ENCODE results near the gene NAPB.

NAPB gene

DNA sequence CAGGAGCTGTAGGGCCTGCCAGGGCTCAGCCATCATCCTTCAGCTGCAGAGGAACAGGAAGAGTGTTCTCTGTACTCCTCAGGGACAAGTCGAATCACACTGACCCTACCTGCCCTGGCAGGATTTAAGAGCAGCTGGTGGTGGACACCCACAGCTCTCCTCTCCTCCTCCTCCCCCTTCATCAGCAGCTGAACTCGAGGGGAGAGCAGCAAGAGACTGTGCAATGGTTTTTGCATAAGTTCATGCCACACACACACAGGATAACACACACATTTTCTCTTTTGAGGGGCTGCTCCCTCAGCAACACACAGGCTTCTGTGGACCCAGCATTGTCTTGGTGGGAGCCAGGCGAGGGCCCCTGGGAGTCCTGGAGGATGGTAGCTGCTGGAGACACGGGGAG lies 31.5 kb upstream of the NAPB start, which contains the start of gene CST11:
TSS of gene CST11 (minus strand) at position 101 of the 400 bp plus-strand sequence. CDS start at position 36, 65 bp downstream.
- Histone ChIP-seq H3K36me3 (ENCODE audit: insufficient read depth, low read length) (no peaks in the 10 kb centered on the region), H3K27me3 (ENCODE audit: insufficient read depth, low read length) (peaks cover 8% of the 10 kb centered on the region; the same call in 1 of the 2 replicates)

DNA sequence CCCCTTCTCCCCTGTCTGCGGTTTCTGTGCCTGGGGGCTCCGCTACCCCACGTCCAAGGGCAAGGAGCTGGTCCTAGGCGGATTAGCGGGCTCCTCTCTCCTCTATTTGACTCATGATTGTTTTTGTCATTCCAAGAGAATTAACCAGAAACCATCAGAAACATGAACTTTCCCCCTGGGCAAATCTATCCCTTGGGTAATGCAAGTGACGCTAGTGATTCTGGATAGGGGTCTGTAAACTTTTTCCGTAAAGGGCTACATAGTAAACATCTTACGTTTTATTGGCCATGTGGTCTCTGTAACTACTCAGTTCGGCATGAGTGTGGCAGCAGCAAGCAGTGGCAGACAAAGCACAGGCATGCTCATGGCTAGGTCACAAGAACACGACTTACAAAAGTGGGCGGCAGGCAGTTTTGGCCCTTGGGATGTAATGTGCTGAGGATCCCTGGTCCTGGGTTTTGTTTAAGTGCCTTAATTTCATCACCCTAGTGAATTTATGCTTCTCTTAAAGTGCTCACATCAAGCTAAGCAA lies 30.7 kb upstream of the NAPB start:
- H3K9me2 ChIP-seq (ENCODE audit: low read depth, low read length), result no peaks in the 10 kb centered on the region
- H4K20me1 ChIP-seq (ENCODE audit: insufficient read depth, low read length), result no peaks in the 10 kb centered on the region
- no peaks in the 10 kb centered on the region for H3F3A ChIP-seq (ENCODE audit: insufficient read depth, low read length)
- H3K4me2 ChIP-seq (ENCODE audit: low read length), result no peak overlapping the region
- H3K4me1 ChIP-seq (ENCODE audit: insufficient read depth, low read length, severe bottlenecking), result no peaks in the 10 kb centered on the region
- no peaks in the 10 kb centered on the region for H3K9me3 ChIP-seq (ENCODE audit: low read length)
- H3K4me3 ChIP-seq (ENCODE audit: low read depth, low read length, poor library complexity, severe bottlenecking), result no peak overlapping the region
- peaks cover 8% of the 10 kb centered on the region; the same call in 1 of the 2 replicates for H3K27me3 ChIP-seq (ENCODE audit: insufficient read depth, low read length)
- H3K27ac ChIP-seq (ENCODE audit: low read depth, low read length, poor library complexity, severe bottlenecking), result no peak overlapping the region
- TF ChIP-seq, protein P1, sequence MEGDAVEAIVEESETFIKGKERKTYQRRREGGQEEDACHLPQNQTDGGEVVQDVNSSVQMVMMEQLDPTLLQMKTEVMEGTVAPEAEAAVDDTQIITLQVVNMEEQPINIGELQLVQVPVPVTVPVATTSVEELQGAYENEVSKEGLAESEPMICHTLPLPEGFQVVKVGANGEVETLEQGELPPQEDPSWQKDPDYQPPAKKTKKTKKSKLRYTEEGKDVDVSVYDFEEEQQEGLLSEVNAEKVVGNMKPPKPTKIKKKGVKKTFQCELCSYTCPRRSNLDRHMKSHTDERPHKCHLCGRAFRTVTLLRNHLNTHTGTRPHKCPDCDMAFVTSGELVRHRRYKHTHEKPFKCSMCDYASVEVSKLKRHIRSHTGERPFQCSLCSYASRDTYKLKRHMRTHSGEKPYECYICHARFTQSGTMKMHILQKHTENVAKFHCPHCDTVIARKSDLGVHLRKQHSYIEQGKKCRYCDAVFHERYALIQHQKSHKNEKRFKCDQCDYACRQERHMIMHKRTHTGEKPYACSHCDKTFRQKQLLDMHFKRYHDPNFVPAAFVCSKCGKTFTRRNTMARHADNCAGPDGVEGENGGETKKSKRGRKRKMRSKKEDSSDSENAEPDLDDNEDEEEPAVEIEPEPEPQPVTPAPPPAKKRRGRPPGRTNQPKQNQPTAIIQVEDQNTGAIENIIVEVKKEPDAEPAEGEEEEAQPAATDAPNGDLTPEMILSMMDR (IDR thresholded peaks at IDR 0.05; ENCODE audit: low read length), result no peak
- no peak for TF ChIP-seq EZH2 (IDR thresholded peaks at IDR 0.05; ENCODE audit: borderline replicate concordance, low read length)
- no peaks in the 10 kb centered on the region for H3K79me2 ChIP-seq (ENCODE audit: insufficient read depth, low read length)
- no peak overlapping the region for H3K9ac ChIP-seq (ENCODE audit: low read length)
- H3K36me3 ChIP-seq (ENCODE audit: insufficient read depth, low read length), result no peaks in the 10 kb centered on the region
- no peak overlapping the region for H2AFZ ChIP-seq (ENCODE audit: low read length)

More for the DNA sequence above, 31.5 kb upstream of the NAPB start, which contains the start of gene CST11:
- Histone ChIP-seq H3K9me2 (ENCODE audit: low read depth, low read length) (no peaks in the 10 kb centered on the region), H3K4me1 (ENCODE audit: insufficient read depth, low read length, severe bottlenecking) (no peaks in the 10 kb centered on the region), H3K4me3 (ENCODE audit: low read depth, low read length, poor library complexity, severe bottlenecking) (no peak within 1 kb of the TSS), H4K20me1 (ENCODE audit: insufficient read depth, low read length) (no peaks in the 10 kb centered on the region), H3K4me2 (ENCODE audit: low read length) (no peak within 1 kb of the TSS), H2AFZ (ENCODE audit: low read length) (no peak within 1 kb of the TSS), H3K9ac (ENCODE audit: low read length) (no peak within 1 kb of the TSS), H3K27ac (ENCODE audit: low read depth, low read length, poor library complexity, severe bottlenecking) (no peak within 1 kb of the TSS), H3K79me2 (ENCODE audit: insufficient read depth, low read length) (no peaks in the 10 kb centered on the region), H3F3A (ENCODE audit: insufficient read depth, low read length) (no peaks in the 10 kb centered on the region), H3K9me3 (ENCODE audit: low read length) (no peaks in the 10 kb centered on the region)
- TF ChIP-seq, protein P1 (IDR thresholded peaks at IDR 0.05; ENCODE audit: low read length), result no peak
- no peak for TF ChIP-seq EZH2 (IDR thresholded peaks at IDR 0.05; ENCODE audit: borderline replicate concordance, low read length)

DNA sequence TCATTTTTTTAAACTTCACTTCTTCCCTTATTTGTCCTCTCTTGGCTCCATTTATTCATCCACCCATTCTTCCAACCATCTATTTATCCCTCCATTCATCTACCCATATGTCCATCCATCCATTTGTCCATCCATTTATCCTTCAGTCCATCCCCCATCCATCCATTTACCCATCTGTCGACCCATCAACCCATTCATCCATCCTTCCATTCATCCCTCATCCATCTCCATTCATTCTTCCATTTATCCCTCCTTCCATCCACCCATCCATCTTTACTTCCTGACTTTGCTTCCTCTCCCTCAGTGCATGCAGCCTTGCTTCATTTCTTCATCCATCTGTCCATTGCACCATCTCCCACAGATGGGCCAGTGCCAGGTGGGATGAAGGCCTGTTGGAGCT lies 29.6 kb upstream of the NAPB start:
- Histone ChIP-seq H3K4me2 (ENCODE audit: low read length) (no peak overlapping the region), H4K20me1 (ENCODE audit: insufficient read depth, low read length) (no peaks in the 10 kb centered on the region), H3K27me3 (ENCODE audit: insufficient read depth, low read length) (peaks cover 8% of the 10 kb centered on the region; the same call in 1 of the 2 replicates), H3K9ac (ENCODE audit: low read length) (no peak overlapping the region), H3K9me3 (ENCODE audit: low read length) (no peaks in the 10 kb centered on the region), H3K9me2 (ENCODE audit: low read depth, low read length) (no peaks in the 10 kb centered on the region), H3K79me2 (ENCODE audit: insufficient read depth, low read length) (no peaks in the 10 kb centered on the region), H2AFZ (ENCODE audit: low read length) (no peak overlapping the region), H3F3A (ENCODE audit: insufficient read depth, low read length) (no peaks in the 10 kb centered on the region), H3K27ac (ENCODE audit: low read depth, low read length, poor library complexity, severe bottlenecking) (no peak overlapping the region), H3K4me3 (ENCODE audit: low read depth, low read length, poor library complexity, severe bottlenecking) (no peak overlapping the region), H3K4me1 (ENCODE audit: insufficient read depth, low read length, severe bottlenecking) (no peaks in the 10 kb centered on the region), H3K36me3 (ENCODE audit: insufficient read depth, low read length) (no peaks in the 10 kb centered on the region)
- no peak for TF ChIP-seq EZH2 (IDR thresholded peaks at IDR 0.05; ENCODE audit: borderline replicate concordance, low read length)

DNA sequence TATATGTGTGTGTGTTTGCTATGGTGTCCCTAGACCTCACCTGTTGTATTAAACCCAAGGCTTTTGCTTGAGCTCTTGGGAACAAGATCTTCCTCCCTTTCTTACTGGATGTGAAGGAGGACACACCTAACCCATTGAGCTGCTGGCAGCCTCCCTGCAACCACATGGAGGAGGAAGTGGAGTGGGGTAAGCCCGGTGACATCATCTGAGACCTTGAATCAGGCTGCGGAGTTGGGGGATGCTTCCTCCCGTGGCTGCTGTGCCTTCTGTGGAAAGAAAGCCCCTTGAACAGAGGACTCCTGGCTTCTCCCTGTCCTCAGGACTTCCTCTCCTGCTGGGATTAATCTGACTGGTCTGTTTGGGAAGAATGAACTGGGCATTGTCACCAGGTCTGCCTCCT lies 28.1 kb upstream of the NAPB start:
- H3K4me2 ChIP-seq (ENCODE audit: low read length), result no peak overlapping the region

More for the DNA sequence above, 28.1 kb upstream of the NAPB start:
- Histone ChIP-seq H3F3A (ENCODE audit: insufficient read depth, low read length) (no peaks in the 10 kb centered on the region), H3K9me2 (ENCODE audit: low read depth, low read length) (no peaks in the 10 kb centered on the region), H3K4me3 (ENCODE audit: low read depth, low read length, poor library complexity, severe bottlenecking) (no peak overlapping the region), H3K9me3 (ENCODE audit: low read length) (no peaks in the 10 kb centered on the region), H3K27ac (ENCODE audit: low read depth, low read length, poor library complexity, severe bottlenecking) (no peak overlapping the region), H3K79me2 (ENCODE audit: insufficient read depth, low read length) (no peaks in the 10 kb centered on the region), H4K20me1 (ENCODE audit: insufficient read depth, low read length) (no peaks in the 10 kb centered on the region), H3K36me3 (ENCODE audit: insufficient read depth, low read length) (no peaks in the 10 kb centered on the region), H3K9ac (ENCODE audit: low read length) (no peak overlapping the region), H2AFZ (ENCODE audit: low read length) (no peak overlapping the region), H3K27me3 (ENCODE audit: insufficient read depth, low read length) (peaks cover 8% of the 10 kb centered on the region; the same call in 1 of the 2 replicates), H3K4me1 (ENCODE audit: insufficient read depth, low read length, severe bottlenecking) (no peaks in the 10 kb centered on the region)
- TF ChIP-seq, protein P1 (IDR thresholded peaks at IDR 0.05; ENCODE audit: low read length), result no peak
- no peak for TF ChIP-seq EZH2 (IDR thresholded peaks at IDR 0.05; ENCODE audit: borderline replicate concordance, low read length)
